Endothelial cell of umbilical vein (primary cell): ENCODE results near the gene CTAGE15.
"Not testable (repeated sequence)": the region's sequence is repeated elsewhere in the genome, so short reads cannot be mapped to it uniquely, and the experiment has no call there.

ENCODE experiments used
- EZH2 ChIP-seq: IDR thresholded peaks from 2 replicates; pipeline ENCODE4 v1.6.1; 2012; ENCODE audit warnings: borderline replicate concordance, low read depth, mild to moderate bottlenecking, moderate library complexity, low read length, inconsistent platforms; ENCODE audit not compliant: severe bottlenecking
- FOS ChIP-seq: IDR thresholded peaks from 2 replicates; pipeline ENCODE4 v1.6.1; 2011; ENCODE audit warnings: mild to moderate bottlenecking, low read length, moderate library complexity, borderline replicate concordance; ENCODE audit not compliant: insufficient read depth
- GATA2 ChIP-seq: IDR thresholded peaks from 2 replicates; pipeline ENCODE4 v1.7.0; 2011; ENCODE audit warnings: low read depth, mild to moderate bottlenecking, moderate library complexity, mixed read lengths, low read length; ENCODE audit not compliant: insufficient read length, insufficient read depth
- JUN ChIP-seq: IDR thresholded peaks from 2 replicates; pipeline ENCODE4 v1.6.1; 2011; ENCODE audit warnings: borderline replicate concordance, low read depth; ENCODE audit not compliant: insufficient read length, insufficient read depth
- MYC ChIP-seq: IDR thresholded peaks from one replicate; pipeline ENCODE4 v1.6.1; 2011; ENCODE audit warnings: mild to moderate bottlenecking, low read depth, low read length
- POLR2A ChIP-seq: IDR thresholded peaks from 2 replicates; pipeline ENCODE4 v1.6.1; 2012; ENCODE audit warnings: low read depth, mild to moderate bottlenecking, control low read depth, low read length
- POLR2AphosphoS5 ChIP-seq: IDR thresholded peaks from 2 replicates; pipeline ENCODE4 v1.6.1; 2012; ENCODE audit warnings: low read depth, mild to moderate bottlenecking, control low read depth, low read length, moderate library complexity; ENCODE audit not compliant: insufficient read depth
- TF ChIP-seq, protein P1 (sequence below), 2 donors: IDR thresholded peaks; 1 replicate in 1 of 2; 2 replicates in 1 of 2; pipeline ENCODE4 v1.5.1; 2011; ENCODE audit warnings: low read length in 2 of 2, mild to moderate bottlenecking in 2 of 2, moderate library complexity in 2 of 2, control low read depth in 1 of 2, inconsistent platforms in 1 of 2, low read depth in 1 of 2; ENCODE audit not compliant: insufficient read depth in 1 of 2; ENCODE audit errors: extremely low read depth in 1 of 2
- TF ChIP-seq, protein P2 (sequence below): IDR thresholded peaks from 2 replicates; pipeline ENCODE4 v1.6.1; 2011; ENCODE audit not compliant: insufficient read depth, insufficient read length

DNA sequence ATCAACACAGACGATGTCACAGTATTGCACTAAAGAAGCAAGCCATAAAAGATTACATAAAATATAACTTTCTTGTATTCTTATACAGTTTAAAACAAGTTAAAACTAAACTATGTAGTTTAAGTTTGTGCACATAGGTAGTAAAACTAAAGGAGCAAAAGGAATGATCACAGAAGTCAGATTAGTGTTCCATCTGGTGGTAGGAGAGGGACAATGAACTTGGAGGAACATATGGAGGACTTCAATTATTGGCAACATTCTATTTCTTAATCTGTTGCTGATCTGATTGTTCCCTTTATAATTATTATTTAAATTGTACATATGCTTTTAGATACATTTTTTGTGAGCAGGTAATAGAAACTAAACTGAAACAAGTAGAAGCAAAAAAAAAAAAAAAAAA lies 5.6 kb upstream of the CTAGE15 start:
- TF ChIP-seq, protein P1, sequence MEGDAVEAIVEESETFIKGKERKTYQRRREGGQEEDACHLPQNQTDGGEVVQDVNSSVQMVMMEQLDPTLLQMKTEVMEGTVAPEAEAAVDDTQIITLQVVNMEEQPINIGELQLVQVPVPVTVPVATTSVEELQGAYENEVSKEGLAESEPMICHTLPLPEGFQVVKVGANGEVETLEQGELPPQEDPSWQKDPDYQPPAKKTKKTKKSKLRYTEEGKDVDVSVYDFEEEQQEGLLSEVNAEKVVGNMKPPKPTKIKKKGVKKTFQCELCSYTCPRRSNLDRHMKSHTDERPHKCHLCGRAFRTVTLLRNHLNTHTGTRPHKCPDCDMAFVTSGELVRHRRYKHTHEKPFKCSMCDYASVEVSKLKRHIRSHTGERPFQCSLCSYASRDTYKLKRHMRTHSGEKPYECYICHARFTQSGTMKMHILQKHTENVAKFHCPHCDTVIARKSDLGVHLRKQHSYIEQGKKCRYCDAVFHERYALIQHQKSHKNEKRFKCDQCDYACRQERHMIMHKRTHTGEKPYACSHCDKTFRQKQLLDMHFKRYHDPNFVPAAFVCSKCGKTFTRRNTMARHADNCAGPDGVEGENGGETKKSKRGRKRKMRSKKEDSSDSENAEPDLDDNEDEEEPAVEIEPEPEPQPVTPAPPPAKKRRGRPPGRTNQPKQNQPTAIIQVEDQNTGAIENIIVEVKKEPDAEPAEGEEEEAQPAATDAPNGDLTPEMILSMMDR (IDR thresholded peaks at IDR 0.05; ENCODE audit: extremely low read depth in 1 of 2, insufficient read depth in 1 of 2, low read depth in 1 of 2, low read length in 2 of 2) = not testable (repeated sequence)
- TF ChIP-seq GATA2, POLR2AphosphoS5, EZH2, MYC, JUN, POLR2A, FOS: not testable (repeated sequence)
- TF ChIP-seq, protein P2, sequence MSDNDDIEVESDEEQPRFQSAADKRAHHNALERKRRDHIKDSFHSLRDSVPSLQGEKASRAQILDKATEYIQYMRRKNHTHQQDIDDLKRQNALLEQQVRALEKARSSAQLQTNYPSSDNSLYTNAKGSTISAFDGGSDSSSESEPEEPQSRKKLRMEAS = not testable (repeated sequence)
